SK-N-SH treated with all-trans-retinoic acid at 6 μM for 48 hours (cell line): ENCODE data around the gene PMAIP1.
A peak's percentile ranks its signal among the peaks of the same experiment; 100 is the strongest.

ENCODE experiments used
- ATAC-seq: fragments of 200-7000 bp; cut with Tn5 transposase; 3 replicates; pipeline ENCODE4 v1.9.1; 2020; ENCODE audit warnings: mild to moderate bottlenecking, moderate library complexity
- ARNTL ChIP-seq: fragments of 450-650 bp; formaldehyde crosslinking; IDR thresholded peaks from 2 replicates; pipeline ENCODE4 v1.5.0; 2020; ENCODE audit warnings: low read depth, mild to moderate bottlenecking, moderate library complexity, borderline replicate concordance
- CSDC2 ChIP-seq: fragments of 250-450 bp; sonication (Bioruptor Pico); IDR thresholded peaks from 2 replicates; pipeline ENCODE4 v1.5.0; 2020; ENCODE audit warnings: mild to moderate bottlenecking, moderate library complexity
- GLIS3 ChIP-seq: fragments of 250-450 bp; sonication (Bioruptor Pico); IDR thresholded peaks from 2 replicates; pipeline ENCODE4 v1.5.0; 2020; ENCODE audit warnings: mild to moderate bottlenecking, moderate library complexity
- ISL1 ChIP-seq: fragments of 250-450 bp; sonication (Bioruptor Pico); IDR thresholded peaks from 2 replicates; pipeline ENCODE4 v2.1.2; 2022; ENCODE audit warnings: mild to moderate bottlenecking, moderate library complexity
- OSR1 ChIP-seq: fragments of 250-450 bp; sonication (Bioruptor Pico); IDR thresholded peaks from 2 replicates; pipeline ENCODE4 v1.8.0; 2022; ENCODE audit warnings: moderate library complexity, mild to moderate bottlenecking, inconsistent platforms
- PPARA ChIP-seq: fragments of 250-450 bp; sonication (Bioruptor Pico); IDR thresholded peaks from 2 replicates; pipeline ENCODE4 v1.5.0; 2020; ENCODE audit warnings: mild to moderate bottlenecking, borderline replicate concordance
- TOX ChIP-seq: fragments of 250-450 bp; sonication (Bioruptor Pico); IDR thresholded peaks from 2 replicates; pipeline ENCODE4 v1.8.0; 2021; ENCODE audit warnings: mild to moderate bottlenecking, moderate library complexity, borderline replicate concordance
- ZC3H10 ChIP-seq: fragments of 250-450 bp; sonication (Bioruptor Pico); IDR thresholded peaks from 2 replicates; pipeline ENCODE4 v1.5.1; 2021; ENCODE audit warnings: mild to moderate bottlenecking, moderate library complexity
- ZFP30 ChIP-seq: fragments of 450-650 bp; formaldehyde crosslinking; IDR thresholded peaks from 2 replicates; pipeline ENCODE4 v1.5.0; 2022; ENCODE audit warnings: mild to moderate bottlenecking, moderate library complexity
- ZNF8 ChIP-seq: fragments of 450-650 bp; formaldehyde crosslinking; IDR thresholded peaks from 2 replicates; pipeline ENCODE4 v1.5.0; 2020; ENCODE audit warnings: mild to moderate bottlenecking, moderate library complexity
- TF ChIP-seq, protein P1 (sequence below): fragments of 250-450 bp; sonication (Bioruptor Pico); IDR thresholded peaks from 2 replicates; pipeline ENCODE4 v1.5.0; 2020; ENCODE audit warnings: mild to moderate bottlenecking, moderate library complexity
- TF ChIP-seq, protein P2 (sequence below): fragments of 250-450 bp; sonication (Bioruptor Pico); IDR thresholded peaks from 2 replicates; pipeline ENCODE4 v1.5.1; 2021; ENCODE audit warnings: mild to moderate bottlenecking, moderate library complexity
- TF ChIP-seq, protein P3 (sequence below): fragments of 250-450 bp; sonication (Bioruptor Pico); IDR thresholded peaks from 2 replicates; pipeline ENCODE4 v1.8.0; 2021; ENCODE audit warnings: low read depth, mild to moderate bottlenecking, moderate library complexity, borderline replicate concordance
- TF ChIP-seq, protein P4 (sequence below): fragments of 250-450 bp; sonication (Bioruptor Pico); IDR thresholded peaks from 2 replicates; pipeline ENCODE4 v1.5.1; 2020; ENCODE audit warnings: low read depth, mild to moderate bottlenecking, moderate library complexity
- TF ChIP-seq, protein P5 (sequence below): fragments of 250-450 bp; sonication (Bioruptor Pico); IDR thresholded peaks from 2 replicates; pipeline ENCODE4 v1.8.0; 2020; ENCODE audit warnings: mild to moderate bottlenecking, moderate library complexity, borderline replicate concordance

Gene PMAIP1

DNA sequence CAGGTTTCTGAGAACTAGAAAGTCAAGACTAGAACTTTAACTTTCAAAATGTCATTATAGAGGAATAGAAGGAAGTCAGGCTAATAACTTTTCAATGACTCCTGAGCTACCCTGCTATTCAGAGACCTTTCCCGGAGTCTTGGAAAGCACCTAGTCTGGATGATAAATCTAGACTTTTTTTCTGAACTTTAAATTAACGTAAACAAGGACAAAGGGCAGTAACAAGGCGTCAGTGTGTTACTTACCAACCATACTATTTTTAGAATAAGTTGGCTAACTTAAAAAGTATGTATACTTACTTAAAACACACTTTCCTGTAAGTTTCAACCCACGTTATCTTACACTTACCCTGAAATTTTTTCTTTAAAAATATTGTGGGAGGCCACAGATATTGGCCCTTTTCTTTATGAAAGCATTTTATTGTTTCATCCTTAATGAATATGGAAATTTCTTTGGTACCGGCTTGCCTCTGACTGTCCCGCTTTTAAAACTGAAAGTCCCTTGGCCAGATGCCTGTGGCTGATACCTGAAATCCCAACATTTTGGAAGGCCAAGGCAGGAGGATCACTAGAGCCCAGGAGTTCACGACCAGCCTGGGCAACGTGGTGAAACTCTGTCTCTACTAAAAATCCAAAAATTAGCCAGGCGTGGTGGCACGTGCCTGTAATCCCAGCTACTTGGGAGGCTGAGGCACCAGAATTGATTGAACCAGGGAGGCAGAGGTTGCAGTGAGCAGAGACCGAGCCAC is 9.7 kb downstream of the PMAIP1 start (continued):
- TF ChIP-seq, protein P1, sequence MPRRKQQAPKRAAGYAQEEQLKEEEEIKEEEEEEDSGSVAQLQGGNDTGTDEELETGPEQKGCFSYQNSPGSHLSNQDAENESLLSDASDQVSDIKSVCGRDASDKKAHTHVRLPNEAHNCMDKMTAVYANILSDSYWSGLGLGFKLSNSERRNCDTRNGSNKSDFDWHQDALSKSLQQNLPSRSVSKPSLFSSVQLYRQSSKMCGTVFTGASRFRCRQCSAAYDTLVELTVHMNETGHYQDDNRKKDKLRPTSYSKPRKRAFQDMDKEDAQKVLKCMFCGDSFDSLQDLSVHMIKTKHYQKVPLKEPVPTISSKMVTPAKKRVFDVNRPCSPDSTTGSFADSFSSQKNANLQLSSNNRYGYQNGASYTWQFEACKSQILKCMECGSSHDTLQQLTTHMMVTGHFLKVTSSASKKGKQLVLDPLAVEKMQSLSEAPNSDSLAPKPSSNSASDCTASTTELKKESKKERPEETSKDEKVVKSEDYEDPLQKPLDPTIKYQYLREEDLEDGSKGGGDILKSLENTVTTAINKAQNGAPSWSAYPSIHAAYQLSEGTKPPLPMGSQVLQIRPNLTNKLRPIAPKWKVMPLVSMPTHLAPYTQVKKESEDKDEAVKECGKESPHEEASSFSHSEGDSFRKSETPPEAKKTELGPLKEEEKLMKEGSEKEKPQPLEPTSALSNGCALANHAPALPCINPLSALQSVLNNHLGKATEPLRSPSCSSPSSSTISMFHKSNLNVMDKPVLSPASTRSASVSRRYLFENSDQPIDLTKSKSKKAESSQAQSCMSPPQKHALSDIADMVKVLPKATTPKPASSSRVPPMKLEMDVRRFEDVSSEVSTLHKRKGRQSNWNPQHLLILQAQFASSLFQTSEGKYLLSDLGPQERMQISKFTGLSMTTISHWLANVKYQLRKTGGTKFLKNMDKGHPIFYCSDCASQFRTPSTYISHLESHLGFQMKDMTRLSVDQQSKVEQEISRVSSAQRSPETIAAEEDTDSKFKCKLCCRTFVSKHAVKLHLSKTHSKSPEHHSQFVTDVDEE (CRISPR knock-in tag) = no peak
- TF ChIP-seq, protein P2, sequence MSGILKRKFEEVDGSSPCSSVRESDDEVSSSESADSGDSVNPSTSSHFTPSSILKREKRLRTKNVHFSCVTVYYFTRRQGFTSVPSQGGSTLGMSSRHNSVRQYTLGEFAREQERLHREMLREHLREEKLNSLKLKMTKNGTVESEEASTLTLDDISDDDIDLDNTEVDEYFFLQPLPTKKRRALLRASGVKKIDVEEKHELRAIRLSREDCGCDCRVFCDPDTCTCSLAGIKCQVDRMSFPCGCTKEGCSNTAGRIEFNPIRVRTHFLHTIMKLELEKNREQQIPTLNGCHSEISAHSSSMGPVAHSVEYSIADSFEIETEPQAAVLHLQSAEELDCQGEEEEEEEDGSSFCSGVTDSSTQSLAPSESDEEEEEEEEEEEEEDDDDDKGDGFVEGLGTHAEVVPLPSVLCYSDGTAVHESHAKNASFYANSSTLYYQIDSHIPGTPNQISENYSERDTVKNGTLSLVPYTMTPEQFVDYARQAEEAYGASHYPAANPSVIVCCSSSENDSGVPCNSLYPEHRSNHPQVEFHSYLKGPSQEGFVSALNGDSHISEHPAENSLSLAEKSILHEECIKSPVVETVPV = no peak
- TF ChIP-seq, all 23 proteins: peak for 0

DNA sequence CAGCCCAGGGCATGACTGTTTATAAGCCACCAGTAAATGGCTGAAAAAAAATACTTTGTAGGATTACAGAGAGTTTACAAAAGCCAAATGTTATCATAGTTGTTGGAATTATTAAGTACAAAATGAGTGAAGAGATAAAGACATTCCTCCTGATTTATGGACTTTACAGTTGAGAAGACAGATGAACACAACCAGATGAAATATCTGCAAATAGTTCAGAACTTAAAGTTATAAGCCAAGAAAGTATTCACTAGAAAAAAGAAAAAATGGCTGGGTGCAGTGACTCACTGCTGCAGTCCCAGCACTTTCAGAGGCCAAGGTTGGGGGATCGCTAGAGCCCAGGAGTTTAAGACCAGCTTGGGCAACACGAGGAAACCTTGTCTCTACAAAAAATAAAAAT is 11.2 kb downstream of the PMAIP1 start:
- peak; percentile 54; the same call in 1 of the 2 replicates for TF ChIP-seq ISL1 (CRISPR knock-in tag)
- no peak for TF ChIP-seq ARNTL (CRISPR knock-in tag)
- ATAC-seq = peak; percentile 60

DNA sequence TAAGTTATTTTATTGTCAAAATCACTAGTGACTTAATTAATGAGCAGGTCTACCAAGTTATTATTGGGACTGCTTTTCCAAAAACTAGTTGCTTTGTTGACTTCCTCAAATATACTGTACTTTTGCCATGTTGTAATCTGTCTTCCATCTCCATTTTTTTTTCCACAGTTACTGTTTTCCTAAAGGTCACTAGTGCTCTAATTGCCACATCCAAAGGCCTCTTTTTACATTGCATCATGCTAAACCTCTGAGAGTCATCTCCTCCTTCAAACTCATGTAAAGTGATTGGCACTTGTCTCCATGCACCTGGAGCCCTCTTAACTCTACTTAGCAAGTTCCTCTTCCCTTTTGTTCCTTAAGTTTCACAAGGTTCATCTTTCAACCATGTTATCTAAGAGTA is 11.8 kb downstream of the PMAIP1 start:
- TF ChIP-seq OSR1 (no peak), ZFP30 (no peak), ISL1 (CRISPR knock-in tag) (no peak)
- no peak for ATAC-seq

DNA sequence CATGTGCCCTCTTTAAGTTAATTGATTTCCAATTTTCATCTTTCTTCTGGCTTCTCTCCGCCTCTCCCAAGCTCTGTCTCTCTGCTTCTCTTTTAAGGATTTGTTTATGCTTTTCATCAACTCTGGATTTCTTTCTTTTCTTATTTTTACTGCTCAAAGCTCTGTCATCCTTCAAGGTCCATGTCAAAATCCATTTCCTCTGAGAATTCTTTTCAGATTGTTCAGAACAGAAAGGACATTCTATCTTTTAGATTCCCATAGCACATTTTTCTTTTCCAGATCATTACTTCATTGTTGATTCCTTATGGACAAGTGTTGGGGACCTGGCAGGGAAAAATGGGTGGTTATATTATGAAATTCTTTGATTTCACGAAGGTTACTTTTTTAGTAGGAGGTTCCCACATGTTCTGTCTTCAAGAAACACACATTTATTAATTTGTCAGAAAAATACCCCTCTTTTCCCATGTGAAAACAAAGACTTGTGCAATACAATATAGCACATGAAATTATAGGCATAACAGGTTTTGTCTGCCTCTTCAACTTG is 12.3 kb downstream of the PMAIP1 start:
- TF ChIP-seq, protein P3, sequence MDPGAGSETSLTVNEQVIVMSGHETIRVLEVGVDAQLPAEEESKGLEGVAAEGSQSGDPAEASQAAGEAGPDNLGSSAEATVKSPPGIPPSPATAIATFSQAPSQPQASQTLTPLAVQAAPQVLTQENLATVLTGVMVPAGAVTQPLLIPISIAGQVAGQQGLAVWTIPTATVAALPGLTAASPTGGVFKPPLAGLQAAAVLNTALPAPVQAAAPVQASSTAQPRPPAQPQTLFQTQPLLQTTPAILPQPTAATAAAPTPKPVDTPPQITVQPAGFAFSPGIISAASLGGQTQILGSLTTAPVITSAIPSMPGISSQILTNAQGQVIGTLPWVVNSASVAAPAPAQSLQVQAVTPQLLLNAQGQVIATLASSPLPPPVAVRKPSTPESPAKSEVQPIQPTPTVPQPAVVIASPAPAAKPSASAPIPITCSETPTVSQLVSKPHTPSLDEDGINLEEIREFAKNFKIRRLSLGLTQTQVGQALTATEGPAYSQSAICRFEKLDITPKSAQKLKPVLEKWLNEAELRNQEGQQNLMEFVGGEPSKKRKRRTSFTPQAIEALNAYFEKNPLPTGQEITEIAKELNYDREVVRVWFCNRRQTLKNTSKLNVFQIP (CRISPR knock-in tag) = peak; percentile 38; the same call in 1 of the 2 replicates
- TF ChIP-seq ARNTL (CRISPR knock-in tag) = no peak
- ATAC-seq = no peak

DNA sequence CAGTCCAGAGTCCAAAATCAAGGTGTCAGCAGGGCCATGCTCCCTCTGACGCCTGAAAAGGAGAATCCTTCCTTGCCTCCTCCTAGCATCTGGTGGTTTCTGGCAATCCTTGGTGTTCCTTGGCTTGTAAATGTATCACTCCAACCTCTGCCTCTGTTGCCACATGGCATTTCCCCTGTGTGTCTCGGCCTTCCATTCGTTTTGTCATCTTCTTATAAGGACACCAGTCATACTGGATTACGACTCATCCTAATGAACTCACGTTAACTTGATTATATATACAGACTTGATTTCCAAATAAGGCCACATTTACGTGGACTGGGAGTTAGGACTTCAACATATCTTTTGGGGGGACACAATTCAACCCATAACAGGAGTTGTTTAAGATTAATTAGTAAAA is 15.8 kb downstream of the PMAIP1 start:
- ATAC-seq = no peak

DNA sequence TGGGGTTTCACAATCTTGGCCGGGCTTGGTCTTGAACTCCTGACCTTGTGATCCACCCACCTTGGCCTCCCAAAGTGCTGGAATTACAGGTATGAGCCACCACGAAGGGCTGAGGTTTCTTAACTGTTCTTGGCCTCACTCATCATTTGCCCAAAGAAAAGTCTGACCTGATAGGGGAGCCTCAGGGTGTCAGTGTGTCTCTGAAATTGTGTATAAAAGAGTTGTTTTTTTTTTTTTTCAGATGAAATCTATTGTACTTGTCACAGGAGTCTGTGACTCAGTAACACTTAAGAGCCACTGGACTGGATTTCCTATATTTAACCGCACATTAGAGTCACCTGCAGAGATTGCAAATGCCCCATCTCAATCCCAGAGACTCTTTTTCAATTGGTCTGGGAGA is 16.9 kb downstream of the PMAIP1 start:
- ATAC-seq = no peak
- TF ChIP-seq ZC3H10 (CRISPR knock-in tag) (no peak), ZFP30 (no peak), PPARA (no peak), GLIS3 (CRISPR knock-in tag) (no peak)
- TF ChIP-seq, protein P4, sequence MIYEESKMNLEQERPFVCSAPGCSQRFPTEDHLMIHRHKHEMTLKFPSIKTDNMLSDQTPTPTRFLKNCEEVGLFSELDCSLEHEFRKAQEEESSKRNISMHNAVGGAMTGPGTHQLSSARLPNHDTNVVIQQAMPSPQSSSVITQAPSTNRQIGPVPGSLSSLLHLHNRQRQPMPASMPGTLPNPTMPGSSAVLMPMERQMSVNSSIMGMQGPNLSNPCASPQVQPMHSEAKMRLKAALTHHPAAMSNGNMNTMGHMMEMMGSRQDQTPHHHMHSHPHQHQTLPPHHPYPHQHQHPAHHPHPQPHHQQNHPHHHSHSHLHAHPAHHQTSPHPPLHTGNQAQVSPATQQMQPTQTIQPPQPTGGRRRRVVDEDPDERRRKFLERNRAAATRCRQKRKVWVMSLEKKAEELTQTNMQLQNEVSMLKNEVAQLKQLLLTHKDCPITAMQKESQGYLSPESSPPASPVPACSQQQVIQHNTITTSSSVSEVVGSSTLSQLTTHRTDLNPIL = no peak
- TF ChIP-seq, protein P5, sequence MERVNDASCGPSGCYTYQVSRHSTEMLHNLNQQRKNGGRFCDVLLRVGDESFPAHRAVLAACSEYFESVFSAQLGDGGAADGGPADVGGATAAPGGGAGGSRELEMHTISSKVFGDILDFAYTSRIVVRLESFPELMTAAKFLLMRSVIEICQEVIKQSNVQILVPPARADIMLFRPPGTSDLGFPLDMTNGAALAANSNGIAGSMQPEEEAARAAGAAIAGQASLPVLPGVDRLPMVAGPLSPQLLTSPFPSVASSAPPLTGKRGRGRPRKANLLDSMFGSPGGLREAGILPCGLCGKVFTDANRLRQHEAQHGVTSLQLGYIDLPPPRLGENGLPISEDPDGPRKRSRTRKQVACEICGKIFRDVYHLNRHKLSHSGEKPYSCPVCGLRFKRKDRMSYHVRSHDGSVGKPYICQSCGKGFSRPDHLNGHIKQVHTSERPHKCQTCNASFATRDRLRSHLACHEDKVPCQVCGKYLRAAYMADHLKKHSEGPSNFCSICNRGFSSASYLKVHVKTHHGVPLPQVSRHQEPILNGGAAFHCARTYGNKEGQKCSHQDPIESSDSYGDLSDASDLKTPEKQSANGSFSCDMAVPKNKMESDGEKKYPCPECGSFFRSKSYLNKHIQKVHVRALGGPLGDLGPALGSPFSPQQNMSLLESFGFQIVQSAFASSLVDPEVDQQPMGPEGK = no peak
- TF ChIP-seq, protein P2 = no peak

More for the DNA sequence above, 15.8 kb downstream of the PMAIP1 start:
- TF ChIP-seq TOX (CRISPR knock-in tag) (no peak), ARNTL (CRISPR knock-in tag) (no peak), ISL1 (CRISPR knock-in tag) (no peak), CSDC2 (CRISPR knock-in tag) (no peak), ZNF8 (CRISPR knock-in tag) (no peak)
- TF ChIP-seq, protein P4 = no peak
- TF ChIP-seq, protein P5 = no peak
